Left lung (tissue), 10 donors: Measurements from ENCODE around the gene CCNYL1. TPM values are rescaled to one million over a fixed set of nuclear protein-coding genes. Genes with fewer than 3 reads are reported as not detected.
"Not testable (repeated sequence)": the region's sequence is repeated elsewhere in the genome, so short reads cannot be mapped to it uniquely, and the experiment has no call there.

Experiments used
- ATAC-seq: fragments of 200-7000 bp; cut with Tn5 transposase; one replicate; pipeline ENCODE4 v1.9.1; 2020; ENCODE audit warnings: moderate library complexity
- DNase-seq, 4 donors: peaks; one replicate each; pipeline ENCODE4 v3.0.0-alpha.2; 2013 to 2020
- H3K27ac ChIP-seq, 2 donors: fragments of 200-600 bp; sonication (generic) in 1 of 2; one replicate each; pipeline versions ENCODE4 v1.5.0 to v1.8.0; 2020 to 2021
- H3K27me3 ChIP-seq, 2 donors: fragments of 200-600 bp; sonication (generic) in 1 of 2; one replicate each; pipeline versions ENCODE4 v1.5.0 to v1.8.0; 2020 to 2021
- H3K36me3 ChIP-seq, 2 donors: fragments of 200-600 bp; sonication (generic) in 1 of 2; one replicate each; pipeline versions ENCODE4 v1.5.0 to v1.8.0; 2020 to 2021
- H3K4me1 ChIP-seq, 2 donors: fragments of 200-600 bp; one replicate each; pipeline ENCODE4 v1.8.0; 2021
- H3K4me3 ChIP-seq, 2 donors: fragments of 200-600 bp; sonication (generic) in 1 of 2; one replicate each; pipeline versions ENCODE4 v1.5.0 to v1.8.0; 2020 to 2021; ENCODE audit warnings: mild to moderate bottlenecking in 1 of 2
- H3K9me3 ChIP-seq, 2 donors: fragments of 200-600 bp; sonication (generic) in 1 of 2; one replicate each; pipeline versions ENCODE4 v1.5.0 to v1.8.0; 2020 to 2021
- CTCF ChIP-seq, 2 donors: fragments of 200-600 bp; sonication (generic) in 1 of 2; IDR thresholded peaks; one replicate each; pipeline versions ENCODE4 v1.5.0 to v1.8.0; 2021; ENCODE audit warnings: antibody characterized with exemption in 2 of 2
- intact Hi-C, 2 donors: fragments of 100-400 bp; cut with DNase I; formaldehyde crosslinking; loops; one replicate each; pipeline versions ENCODE4 v1.11.2 to v1.14.2; 2022
- polyA plus RNA-seq, 6 donors: library from polyadenylated mRNA; unstranded; fragments of 120-200 nt; gene quantifications; one replicate each; pipeline ENCODE4 v1.2.1, GENCODE V29; 2013; ENCODE audit not compliant: insufficient read length in 6 of 6
- total RNA-seq, 2 donors: library from RNA; stranded (reverse); fragmentation: NEBNext Ultra II Directional; extraction: Animal tissue kit (Norgen Biotek cat#: 25700); gene quantifications; one replicate each; pipeline ENCODE4 v1.2.1, GENCODE V29; 2021
- donor health status: DM: no; HTN: yes; CAD: no.
- donor health status: DM: no; HTN: no; CAD: no.

The CCNYL1 gene
- total and polyA plus RNA-seq, 8 donors: 18.8 to 33.2 (median 24.2) TPM

- Histone ChIP-seq H3K4me1 (peaks cover 0 to 6% of the 10 kb centered on the region in 2 donors), H3K36me3 (peaks cover 0 to 10% of the 10 kb centered on the region in 2 donors), H3K27me3 (no peaks in the 10 kb centered on the region), H3K9me3 (no peaks in the 10 kb centered on the region), H3K4me3 (no peak overlapping the region), H3K27ac (no peak overlapping the region)
- intact Hi-C loops: no loop called here
- no peak for TF ChIP-seq CTCF (IDR thresholded peaks at IDR 0.05)
- ATAC-seq (peak; percentile 77), DNase-seq (peak in 1 of 4 donors; percentile 10)
Measured at GRCh38 chr2:207720517-207721187, 9.2 kb downstream of the CCNYL1 start.

- ATAC-seq (no peak), DNase-seq (no peak)
- H3K27me3 ChIP-seq: no peaks in the 10 kb centered on the region
- H3K4me1 ChIP-seq: peaks cover 0 to 16% of the 10 kb centered on the region in 2 donors
- no peak overlapping the region for H3K4me3 ChIP-seq
- intact Hi-C loops: no loop called here
- H3K27ac ChIP-seq: no peak overlapping the region
- TF ChIP-seq CTCF (IDR thresholded peaks at IDR 0.05): no peak
- no peaks in the 10 kb centered on the region for H3K9me3 ChIP-seq
- peaks cover 0 to 7% of the 10 kb centered on the region in 2 donors for H3K36me3 ChIP-seq
Measured at GRCh38 chr2:207722773-207723424, 11.5 kb downstream of the CCNYL1 start.

GRCh38 chr2:207723425-207723787, 12.0 kb downstream of the CCNYL1 start:
- H3K4me3 ChIP-seq, H3K36me3 ChIP-seq, intact Hi-C loops, H3K27ac ChIP-seq, H3K27me3 ChIP-seq, H3K9me3 ChIP-seq: not testable (repeated sequence)
- ATAC-seq (peak; percentile 68), DNase-seq (peak in 1 of 4 donors; percentile 47)
- H3K4me1 ChIP-seq: peaks cover 0 to 16% of the 10 kb centered on the region in 2 donors

GRCh38 chr2:207724113-207724512, 12.7 kb downstream of the CCNYL1 start:
- Histone ChIP-seq H3K4me1 (peaks cover 0 to 16% of the 10 kb centered on the region in 2 donors), H3K27me3 (no peaks in the 10 kb centered on the region), H3K27ac (no peak overlapping the region), H3K4me3 (no peak overlapping the region), H3K36me3 (no peaks in the 10 kb centered on the region), H3K9me3 (no peaks in the 10 kb centered on the region)
- DNase-seq (no peak), ATAC-seq (peak; percentile 45)
- intact Hi-C loops: no loop called here
- no peak for TF ChIP-seq CTCF (IDR thresholded peaks at IDR 0.05)

GRCh38 chr2:207725873-207726578, 14.6 kb downstream of the CCNYL1 start:
- no peak for TF ChIP-seq CTCF (IDR thresholded peaks at IDR 0.05)

More at GRCh38 chr2:207725873-207726578, 14.6 kb downstream of the CCNYL1 start:
- Histone ChIP-seq H3K27ac (no peak overlapping the region), H3K27me3 (no peaks in the 10 kb centered on the region), H3K4me1 (peaks cover 0 to 16% of the 10 kb centered on the region in 2 donors), H3K9me3 (no peaks in the 10 kb centered on the region), H3K4me3 (no peak overlapping the region), H3K36me3 (peaks cover 0 to 10% of the 10 kb centered on the region in 2 donors)
- intact Hi-C loops: no loop called here
- ATAC-seq (peak; percentile 54), DNase-seq (peak in 1 of 4 donors; percentile 45)
